ENCODE data around the gene TEX101.
"Not testable (repeated sequence)": the region's sequence is repeated elsewhere in the genome, so short reads cannot be mapped to it uniquely, and the experiment has no call there.

GRCh38 chr19:43444091-43444490 is 29.4 kb downstream of the TEX101 start:
- not testable (repeated sequence) for TF ChIP-seq CTCF (IDR thresholded peaks at IDR 0.05); SIN3A (IDR thresholded peaks at IDR 0.05; ENCODE audit: borderline replicate concordance, insufficient read depth, low read depth, low read length); REST (IDR thresholded peaks at IDR 0.05; ENCODE audit: insufficient read depth in 1 of 2, low read depth in 2 of 2, low read length in 1 of 2); POLR2AphosphoS5 (IDR thresholded peaks at IDR 0.05; ENCODE audit: low read depth, low read length); TCF7L2 (IDR thresholded peaks at IDR 0.05; ENCODE audit: low read depth, low read length)

Data from Panc1 (cell line).